HG03139 (cell line): ENCODE results near the gene IL5.
"Not testable (repeated sequence)": the region's sequence is repeated elsewhere in the genome, so short reads cannot be mapped to it uniquely, and the experiment has no call there.

Experiments used
- ATAC-seq: cut with Tn5 transposase; IDR thresholded peaks from one replicate; pipeline ENCODE4 v1.9.1; 2021; ENCODE audit not compliant: unreplicated experiment

The IL5 gene

GRCh38 chr5:132530946-132531345, 12.4 kb downstream of the IL5 start:
- ATAC-seq: no peak

GRCh38 chr5:132528866-132529634, 14.3 kb downstream of the IL5 start:
- no peak for ATAC-seq

GRCh38 chr5:132528021-132528420, 15.3 kb downstream of the IL5 start:
- no peak for ATAC-seq

GRCh38 chr5:132526974-132527564, 16.3 kb downstream of the IL5 start:
- ATAC-seq: no peak

DNA sequence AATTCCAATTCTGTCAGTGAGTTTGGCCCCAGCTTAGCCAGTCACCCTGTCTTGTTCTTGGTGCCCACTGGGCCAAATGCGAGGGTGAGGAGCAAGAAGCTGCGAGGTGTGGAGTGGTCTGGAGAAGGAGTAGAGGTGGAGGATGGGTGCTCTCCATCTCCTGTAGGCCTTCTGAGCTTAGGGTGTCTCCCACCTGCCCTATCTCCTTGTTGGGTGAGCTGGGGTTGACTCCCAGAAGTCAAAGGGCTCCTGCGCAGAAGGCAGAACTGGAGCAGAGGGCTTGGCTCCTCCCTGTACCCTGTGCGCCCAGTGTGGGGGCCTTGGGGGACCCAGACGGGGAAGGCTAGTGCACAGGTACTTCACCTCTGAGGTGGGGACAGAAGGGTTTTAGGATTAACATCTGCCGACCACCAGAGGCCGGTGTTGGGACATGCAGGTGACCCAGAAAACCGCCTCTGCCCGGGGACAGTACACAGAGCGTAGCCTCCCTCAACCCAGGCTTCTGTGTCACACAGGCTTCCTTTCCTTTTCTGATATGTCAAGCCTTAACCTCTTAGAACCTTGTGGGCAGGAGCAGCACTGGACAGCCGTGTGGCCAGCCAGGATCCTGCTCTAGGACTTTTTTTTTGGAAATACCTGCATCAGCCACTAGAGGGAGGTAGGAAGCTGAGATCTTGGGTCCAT, 16.9 kb downstream of the IL5 start:
- no peak for ATAC-seq

- peak; percentile 72 for ATAC-seq
Measured at GRCh38 chr5:132525299-132525724, 18.0 kb downstream of the IL5 start.

DNA sequence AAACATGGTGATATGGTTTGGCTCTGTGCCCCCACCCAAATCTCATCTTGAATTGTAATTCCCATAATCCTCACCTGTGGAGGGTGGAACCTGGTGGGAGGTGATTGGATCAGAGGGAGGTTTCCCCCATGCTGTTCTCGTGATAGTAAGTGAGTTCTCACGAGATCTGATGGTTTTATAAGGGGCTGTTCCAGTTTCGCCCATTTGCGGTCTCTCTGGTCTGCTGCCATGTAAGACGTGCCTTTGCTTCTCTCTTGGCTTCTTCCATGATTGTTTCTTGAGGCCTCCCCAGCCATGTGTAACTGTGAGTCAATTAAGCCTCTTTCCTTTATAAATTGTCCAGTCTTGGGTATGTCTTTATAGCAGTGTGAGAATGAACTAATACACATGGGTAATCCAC, 18.4 kb downstream of the IL5 start:
- not testable (repeated sequence) for ATAC-seq

DNA sequence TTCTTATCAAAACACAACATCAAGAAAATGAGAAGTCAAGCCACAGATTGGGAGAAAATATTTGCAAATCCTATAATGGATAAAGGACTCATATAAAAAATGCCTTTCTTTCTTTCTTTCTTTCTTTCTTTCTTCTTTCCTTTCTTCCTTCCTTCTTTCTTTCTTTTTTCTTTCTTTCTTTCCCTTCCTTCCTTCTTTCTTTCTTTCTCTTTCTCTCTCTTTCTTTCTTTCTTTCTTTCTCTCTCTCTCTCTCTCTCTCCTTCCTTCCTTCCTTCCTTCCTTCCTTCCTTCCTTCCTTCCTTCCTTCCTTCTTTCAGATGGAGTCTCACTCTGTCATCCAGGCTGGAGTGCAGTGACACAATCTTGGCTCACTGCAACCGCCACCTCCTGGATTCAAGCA, 21.3 kb downstream of the IL5 start:
- not testable (repeated sequence) for ATAC-seq

- not testable (repeated sequence) for ATAC-seq
Measured at GRCh38 chr5:132513618-132514336, 29.5 kb downstream of the IL5 start.

- ATAC-seq: no peak
Measured at GRCh38 chr5:132510076-132510475, 33.2 kb downstream of the IL5 start.

DNA sequence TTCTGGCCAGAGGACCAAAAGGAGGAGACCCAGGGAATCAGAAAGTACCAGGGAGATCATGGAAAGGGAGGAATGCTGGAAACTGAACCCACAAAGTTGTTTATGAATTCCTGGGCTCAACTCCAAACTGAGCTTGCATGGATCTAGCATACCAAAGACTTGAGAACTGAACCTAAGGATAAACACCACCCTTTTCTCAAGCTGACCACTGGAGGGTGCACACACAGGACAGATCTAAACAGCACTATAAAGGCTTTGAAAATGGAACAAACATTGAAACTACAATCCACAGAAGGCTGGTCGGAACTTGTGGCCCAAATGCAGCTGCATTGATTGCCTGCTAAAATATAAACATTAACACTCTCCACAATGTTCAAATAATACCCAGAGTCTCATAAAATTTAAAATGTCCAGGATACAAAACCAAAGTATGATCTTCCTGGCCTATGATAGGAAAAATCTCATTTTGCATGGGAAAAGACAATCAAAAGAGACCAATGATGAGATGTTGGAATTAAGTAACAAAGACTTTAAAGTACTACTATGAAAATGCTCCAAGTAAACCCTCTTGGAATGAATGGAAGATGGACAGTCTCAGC, 37.1 kb downstream of the IL5 start:
- no peak for ATAC-seq

- no peak for ATAC-seq
Measured at GRCh38 chr5:132505641-132506040, 37.7 kb downstream of the IL5 start.

DNA sequence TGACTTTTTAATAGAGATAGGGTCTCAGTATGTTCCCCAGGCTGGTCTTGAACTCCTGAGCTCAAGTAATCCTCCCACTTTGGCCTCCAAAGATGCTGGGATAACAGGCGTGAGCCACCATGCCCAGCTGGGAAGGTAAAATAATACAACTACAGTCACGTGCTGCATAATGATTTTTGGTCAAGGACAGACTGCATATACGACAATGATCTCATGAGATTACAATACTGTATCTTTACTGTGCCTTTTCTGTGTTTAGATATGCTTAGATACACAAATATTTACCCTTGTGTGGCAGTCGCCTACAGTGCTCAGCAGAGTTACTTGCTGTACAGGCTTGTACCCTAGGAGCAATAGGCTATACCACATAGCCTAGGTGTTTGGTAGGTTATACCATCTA, 38.6 kb downstream of the IL5 start:
- ATAC-seq: no peak

- ATAC-seq: no peak
Measured at GRCh38 chr5:132503244-132503643, 40.1 kb downstream of the IL5 start.

DNA sequence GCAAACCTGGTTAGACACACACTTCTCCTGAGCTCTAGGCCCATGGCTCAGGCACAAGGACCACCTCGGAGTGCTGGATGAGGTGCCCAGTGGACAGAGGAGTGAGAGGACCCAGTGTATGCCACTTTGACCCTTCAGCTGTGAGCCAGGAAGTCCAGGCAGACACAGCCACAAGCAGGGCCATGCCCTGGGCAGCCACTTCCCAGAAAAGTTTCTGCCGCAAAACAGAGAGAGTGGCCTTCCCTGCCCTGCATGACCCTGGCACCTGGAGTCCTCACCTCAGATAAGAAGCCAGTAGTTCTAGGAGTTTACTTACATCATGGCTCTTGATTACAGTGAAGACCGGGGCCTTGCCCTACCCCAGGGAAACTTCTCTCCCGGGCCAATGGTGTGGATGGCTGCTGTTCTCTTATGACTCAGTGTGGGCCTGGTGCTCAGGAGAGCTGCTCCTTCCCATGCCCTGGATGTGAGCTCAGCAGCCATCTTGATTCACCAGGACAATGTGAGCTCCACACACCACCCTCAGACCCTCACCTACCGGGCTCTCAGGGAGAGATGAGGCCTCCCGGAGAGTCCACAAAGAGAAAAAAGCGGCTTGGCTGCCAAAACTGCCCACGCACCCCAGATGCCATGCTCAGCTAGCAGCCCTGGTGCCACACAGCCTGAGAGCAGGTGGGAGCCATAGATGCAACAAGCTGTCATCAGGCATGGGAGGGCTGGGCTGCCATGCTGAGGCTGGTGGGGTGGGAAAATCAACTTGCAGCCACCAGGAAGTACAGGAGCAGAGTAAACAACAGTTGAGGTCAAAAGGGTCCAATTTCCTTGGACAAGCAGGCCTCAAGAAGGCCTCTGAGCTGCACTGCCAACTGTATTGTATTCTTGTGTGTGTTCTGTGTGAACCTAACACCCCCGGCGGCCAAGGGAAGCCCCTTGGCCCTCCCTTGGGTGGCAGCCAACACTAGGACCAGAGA, 41.1 kb downstream of the IL5 start:
- ATAC-seq: no peak

GRCh38 chr5:132501629-132501956, 41.7 kb downstream of the IL5 start:
- no peak for ATAC-seq

- ATAC-seq: no peak
Measured at GRCh38 chr5:132500931-132501628, 42.2 kb downstream of the IL5 start.

GRCh38 chr5:132500244-132500930, 42.9 kb downstream of the IL5 start:
- ATAC-seq: no peak
